VCaP (cell line): Measurements from ENCODE around the gene EIF5A.
A peak's percentile ranks its signal among the peaks of the same experiment; 100 is the strongest.

Source experiments
- H3K27ac ChIP-seq: fragments of 450-650 bp; 2 replicates; pipeline ENCODE4 v1.5.1; 2017
- CTCF ChIP-seq: fragments of 450-650 bp; conservative IDR thresholded peaks from 2 replicates; pipeline ENCODE4 v1.5.1; 2017; ENCODE audit warnings: mild to moderate bottlenecking, moderate library complexity

EIF5A gene

GRCh38 chr17:7306911-7307685 is at the start of gene EIF5A:
Gene EIF5A (plus strand): TSS chr17:7307628. CDS start chr17:7309636, 2,008 bp downstream.
- no peak for TF ChIP-seq CTCF
- H3K27ac ChIP-seq: peak within 1 kb of the TSS; percentile 93

GRCh38 chr17:7258731-7259554 is 48.5 kb upstream of the EIF5A start:
- H3K27ac ChIP-seq: peak overlapping the region; percentile 21; the same call in 1 of the 2 replicates
- TF ChIP-seq CTCF: no peak

- H3K27ac ChIP-seq: peak overlapping the region; percentile 21; the same call in 1 of the 2 replicates
- no peak for TF ChIP-seq CTCF
Observed at GRCh38 chr17:7259555-7259889, 47.9 kb upstream of the EIF5A start.

GRCh38 chr17:7260151-7260550 is 47.3 kb upstream of the EIF5A start:
- peak overlapping the region; percentile 91 for H3K27ac ChIP-seq
- no peak for TF ChIP-seq CTCF

GRCh38 chr17:7260651-7261378 is 46.6 kb upstream of the EIF5A start:
- no peak for TF ChIP-seq CTCF

GRCh38 chr17:7261379-7262191 is 45.8 kb upstream of the EIF5A start:
- no peak for TF ChIP-seq CTCF
- H3K27ac ChIP-seq: peak overlapping the region; percentile 91

More at GRCh38 chr17:7260651-7261378, 46.6 kb upstream of the EIF5A start:
- H3K27ac ChIP-seq: peak overlapping the region; percentile 91
